GM18861 (cell line): ENCODE measurements around the gene EEF1A1.
"Not testable (repeated sequence)": the region's sequence is repeated elsewhere in the genome, so short reads cannot be mapped to it uniquely, and the experiment has no call there.

ENCODE experiments used
- ATAC-seq: cut with Tn5 transposase; IDR thresholded peaks from one replicate; pipeline ENCODE4 v1.9.1; 2021; ENCODE audit not compliant: unreplicated experiment

The EEF1A1 gene

DNA sequence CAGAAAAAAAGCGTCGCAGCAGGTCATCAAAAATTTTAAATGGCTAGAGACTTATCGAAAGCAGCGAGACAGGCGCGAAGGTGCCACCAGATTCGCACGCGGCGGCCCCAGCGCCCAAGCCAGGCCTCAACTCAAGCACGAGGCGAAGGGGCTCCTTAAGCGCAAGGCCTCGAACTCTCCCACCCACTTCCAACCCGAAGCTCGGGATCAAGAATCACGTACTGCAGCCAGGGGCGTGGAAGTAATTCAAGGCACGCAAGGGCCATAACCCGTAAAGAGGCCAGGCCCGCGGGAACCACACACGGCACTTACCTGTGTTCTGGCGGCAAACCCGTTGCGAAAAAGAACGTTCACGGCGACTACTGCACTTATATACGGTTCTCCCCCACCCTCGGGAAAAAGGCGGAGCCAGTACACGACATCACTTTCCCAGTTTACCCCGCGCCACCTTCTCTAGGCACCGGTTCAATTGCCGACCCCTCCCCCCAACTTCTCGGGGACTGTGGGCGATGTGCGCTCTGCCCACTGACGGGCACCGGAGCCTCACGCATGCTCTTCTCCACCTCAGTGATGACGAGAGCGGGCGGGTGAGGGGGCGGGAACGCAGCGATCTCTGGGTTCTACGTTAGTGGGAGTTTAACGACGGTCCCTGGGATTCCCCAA is at the start of gene EEF1A1:
TSS of gene EEF1A1 (minus strand) at position 345 of the 663 bp plus-strand sequence. CDS start 1,006 bp downstream, outside the sequence.
- ATAC-seq: peak; percentile 58

DNA sequence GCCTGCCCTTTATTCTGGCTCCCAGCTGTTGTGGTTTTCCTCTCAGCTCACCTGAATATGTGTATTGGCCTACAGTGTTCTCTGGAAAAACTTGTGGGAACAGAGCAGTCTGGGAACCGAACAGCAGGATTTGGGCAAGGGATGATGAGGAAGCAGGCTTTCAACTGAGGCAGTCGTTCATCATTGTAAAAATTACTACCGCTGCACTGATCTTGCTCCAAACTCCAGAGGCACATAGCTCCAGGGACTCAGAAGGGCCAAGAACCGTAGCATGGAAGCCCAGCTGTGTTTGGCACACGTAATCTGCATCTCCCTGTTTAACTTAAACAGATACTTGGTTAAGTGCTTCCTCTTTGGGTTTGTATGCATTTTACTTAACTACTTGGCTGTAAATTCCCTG is 48.3 kb upstream of the EEF1A1 start:
- no peak for ATAC-seq

DNA sequence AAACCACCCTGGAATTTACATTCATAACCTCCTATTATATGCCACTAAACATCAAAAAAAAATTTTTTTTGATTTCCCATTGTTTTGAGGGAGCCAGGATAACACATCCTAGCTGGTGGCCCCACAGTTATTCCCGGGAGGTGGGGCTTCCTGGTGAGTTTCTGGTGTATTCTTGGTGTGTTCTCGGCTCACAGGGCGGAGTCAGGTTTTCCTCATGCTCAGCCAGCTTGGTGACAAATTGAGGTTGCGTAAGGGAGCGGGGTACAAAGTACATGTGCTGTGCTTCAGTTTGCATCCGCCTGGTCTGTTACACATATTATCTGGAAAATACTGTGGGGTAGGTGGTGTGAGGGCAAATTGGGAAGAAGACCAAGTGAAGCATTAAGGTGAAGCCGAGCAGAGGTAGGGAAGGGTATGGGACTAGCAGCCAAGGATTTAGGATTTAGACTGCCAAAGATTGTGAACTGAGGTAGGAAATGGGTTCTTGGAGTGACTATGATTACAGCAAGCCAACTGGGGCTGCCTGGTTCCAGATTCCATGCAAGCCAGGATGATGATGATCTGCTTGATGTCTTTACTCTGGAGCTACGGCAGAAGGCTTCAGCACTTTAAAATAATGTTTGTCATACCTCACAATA is 46.2 kb upstream of the EEF1A1 start:
- ATAC-seq: no peak

DNA sequence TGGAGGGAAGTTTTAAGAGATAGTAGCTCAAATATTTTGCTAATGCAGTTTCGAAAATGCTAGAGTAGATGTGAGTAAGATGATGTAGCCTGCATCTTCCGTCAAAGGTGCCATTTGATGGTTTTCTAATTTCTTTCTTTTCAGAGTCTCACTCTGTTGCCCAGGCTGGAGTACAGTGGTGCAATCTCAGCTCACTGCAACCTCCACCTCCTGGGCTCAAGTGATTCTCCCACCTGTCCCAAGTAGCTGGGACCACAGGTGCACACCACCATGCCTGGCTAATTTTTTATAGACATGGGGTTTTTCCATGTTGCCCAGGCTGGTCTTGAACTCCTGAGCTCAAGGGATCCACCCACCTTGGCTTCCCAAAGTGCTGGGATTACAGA is 45.6 kb upstream of the EEF1A1 start:
- not testable (repeated sequence) for ATAC-seq

DNA sequence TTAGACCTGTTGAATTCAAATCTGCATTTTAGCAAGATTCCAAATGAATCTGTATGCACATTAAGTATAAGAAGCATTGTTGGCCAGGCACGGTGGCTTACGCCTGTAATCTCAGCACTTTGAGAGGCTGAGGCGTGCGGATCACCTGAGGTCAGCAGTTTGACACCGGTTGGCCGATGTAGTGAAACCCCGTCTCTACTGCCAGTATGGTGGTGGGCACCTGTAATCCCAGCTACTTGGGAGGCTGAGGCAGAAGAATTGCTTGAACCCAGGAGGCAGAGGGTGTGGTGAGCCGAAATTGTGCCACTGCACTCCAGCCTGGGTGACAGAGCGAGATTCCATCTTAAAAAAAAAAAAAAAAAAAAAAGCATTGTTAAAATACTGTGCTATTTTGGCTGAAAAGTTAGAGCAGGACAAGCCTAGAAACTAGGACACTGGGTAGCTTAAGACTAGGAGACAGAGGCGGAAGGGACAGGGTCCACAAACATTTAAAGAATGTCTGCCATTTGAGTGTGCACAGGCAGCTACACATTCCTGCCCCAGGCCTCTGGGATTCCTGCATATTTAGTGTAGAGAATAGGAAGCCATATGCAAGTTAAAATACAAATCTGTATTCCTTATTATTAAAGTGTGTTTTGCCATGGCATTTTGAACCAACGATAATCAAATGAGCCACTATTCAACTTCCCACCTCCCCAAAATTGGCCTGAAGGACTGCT is 45.1 kb upstream of the EEF1A1 start:
- no peak for ATAC-seq

DNA sequence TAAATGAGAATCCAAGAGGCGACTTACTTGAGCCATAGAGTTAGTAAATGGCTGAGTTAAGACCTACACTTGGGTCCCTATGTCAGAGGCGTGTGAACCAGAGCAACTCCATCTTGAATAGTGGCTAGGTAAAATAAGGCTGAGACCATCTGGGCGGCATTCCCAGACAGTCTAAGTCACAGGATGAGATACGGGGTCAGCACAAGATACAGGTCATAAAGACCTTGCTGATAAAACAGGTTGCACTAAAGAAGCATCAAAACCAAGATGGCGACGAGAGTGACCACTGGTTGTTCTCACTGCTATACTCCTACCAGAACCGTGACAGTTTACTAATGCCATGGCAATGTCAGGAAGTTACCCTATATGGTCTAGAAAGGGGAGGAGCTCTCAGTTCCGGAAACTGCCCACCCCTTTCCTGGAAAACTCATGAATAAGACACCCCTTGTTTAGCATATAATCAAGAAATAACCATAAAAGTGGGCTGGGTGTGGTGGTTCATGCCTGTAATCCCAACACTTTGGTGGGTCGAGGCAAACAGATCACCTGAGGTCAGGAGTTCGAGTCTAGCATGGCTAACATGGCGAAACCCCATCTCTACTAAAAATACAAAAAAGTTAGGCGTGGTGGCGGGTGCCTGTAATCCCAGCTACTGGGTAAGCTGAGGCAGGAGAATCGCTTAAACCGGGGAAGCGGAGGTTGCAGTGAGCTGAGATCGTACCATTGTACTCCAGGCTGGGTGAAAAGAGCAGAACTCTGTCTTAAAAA is 43.9 kb upstream of the EEF1A1 start:
- no peak for ATAC-seq

DNA sequence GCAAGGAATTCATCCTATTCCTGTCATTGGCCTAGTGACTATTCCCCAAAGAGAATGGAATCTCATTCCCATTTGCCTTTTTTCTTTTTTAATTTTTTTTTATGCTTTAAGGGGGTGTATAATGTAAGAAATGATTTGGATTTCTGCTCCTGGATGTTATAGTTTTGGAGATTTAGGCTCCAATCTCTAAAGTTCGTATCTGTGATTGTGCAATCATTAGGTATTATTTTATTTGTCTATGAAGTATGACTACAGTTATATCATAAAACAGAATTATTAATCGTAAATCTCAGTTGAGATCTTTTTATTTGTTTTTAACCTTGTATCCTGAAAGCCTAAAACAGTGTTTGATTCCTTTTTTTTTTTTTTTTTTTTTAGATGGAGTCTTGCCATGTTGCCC is 41.7 kb upstream of the EEF1A1 start:
- no peak for ATAC-seq

DNA sequence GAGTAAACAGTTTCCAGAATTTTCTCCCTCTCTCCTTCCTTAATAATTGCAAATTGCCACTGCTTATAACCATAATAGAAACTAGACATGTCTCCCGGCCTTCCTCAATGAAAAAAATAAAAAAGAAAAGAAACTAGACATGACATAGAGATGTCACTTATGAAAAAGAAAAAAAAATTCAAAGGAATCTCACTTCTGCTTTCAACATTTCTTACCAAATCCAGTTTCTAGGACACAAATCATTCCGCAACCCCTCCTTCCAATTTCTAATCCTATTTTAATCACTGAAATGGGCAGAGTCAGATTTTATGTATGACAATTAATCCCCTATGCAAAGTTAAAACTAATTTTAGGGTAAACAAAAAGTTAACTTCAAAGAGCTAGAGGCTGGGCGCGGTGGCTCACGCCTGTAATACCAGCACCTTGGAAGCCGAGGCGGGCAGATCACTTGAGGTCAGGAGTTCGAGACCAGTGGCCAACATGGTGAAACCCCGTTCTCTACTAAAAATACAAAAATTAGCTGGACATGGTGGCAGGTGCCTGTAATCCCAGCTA is 40.1 kb upstream of the EEF1A1 start:
- no peak for ATAC-seq

DNA sequence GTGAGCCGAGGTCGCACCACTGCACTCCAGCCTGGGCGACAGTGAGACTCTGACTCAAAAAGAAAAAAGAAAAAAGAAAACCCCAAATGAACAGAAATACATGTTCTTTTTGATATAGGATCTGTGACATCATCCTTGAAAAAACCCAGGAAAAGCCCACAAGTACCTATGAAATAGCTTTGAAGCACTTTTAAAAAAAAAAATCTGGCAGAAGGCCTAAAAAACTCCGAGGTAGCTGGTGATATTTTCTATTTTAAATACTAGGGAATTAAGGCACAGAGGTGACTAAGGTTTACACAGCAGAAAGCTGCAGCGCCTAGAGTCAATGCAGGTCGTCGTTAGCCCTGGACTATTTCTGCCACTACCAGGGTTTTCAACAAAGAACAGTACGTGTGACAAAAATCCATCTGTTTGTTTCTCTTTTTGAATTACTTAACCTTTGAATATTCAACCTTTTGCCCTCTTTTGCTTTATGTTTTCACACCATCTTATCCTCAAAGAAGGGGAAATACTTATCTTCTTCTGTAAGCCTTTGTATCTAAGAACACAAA is 39.4 kb upstream of the EEF1A1 start:
- ATAC-seq: no peak

DNA sequence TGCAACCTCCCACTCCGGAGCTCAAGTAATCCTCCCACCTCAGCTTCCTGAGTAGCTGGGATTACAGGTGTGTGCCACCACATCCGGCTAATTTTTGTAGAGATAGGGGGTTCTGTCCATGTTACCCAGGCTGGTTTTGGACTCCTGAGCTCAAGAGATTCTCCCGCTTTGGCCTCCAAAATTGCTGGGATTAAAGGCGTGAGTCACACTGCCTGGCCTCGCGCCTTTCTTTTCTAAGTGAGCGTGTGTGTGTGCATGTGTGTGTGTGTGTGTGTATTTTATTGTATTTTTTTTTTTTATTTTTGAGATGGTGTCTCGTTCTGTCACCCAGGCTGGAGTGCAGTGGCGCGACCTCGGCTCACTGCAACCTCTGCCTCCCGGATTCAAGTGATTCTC is 38.6 kb upstream of the EEF1A1 start:
- not testable (repeated sequence) for ATAC-seq

DNA sequence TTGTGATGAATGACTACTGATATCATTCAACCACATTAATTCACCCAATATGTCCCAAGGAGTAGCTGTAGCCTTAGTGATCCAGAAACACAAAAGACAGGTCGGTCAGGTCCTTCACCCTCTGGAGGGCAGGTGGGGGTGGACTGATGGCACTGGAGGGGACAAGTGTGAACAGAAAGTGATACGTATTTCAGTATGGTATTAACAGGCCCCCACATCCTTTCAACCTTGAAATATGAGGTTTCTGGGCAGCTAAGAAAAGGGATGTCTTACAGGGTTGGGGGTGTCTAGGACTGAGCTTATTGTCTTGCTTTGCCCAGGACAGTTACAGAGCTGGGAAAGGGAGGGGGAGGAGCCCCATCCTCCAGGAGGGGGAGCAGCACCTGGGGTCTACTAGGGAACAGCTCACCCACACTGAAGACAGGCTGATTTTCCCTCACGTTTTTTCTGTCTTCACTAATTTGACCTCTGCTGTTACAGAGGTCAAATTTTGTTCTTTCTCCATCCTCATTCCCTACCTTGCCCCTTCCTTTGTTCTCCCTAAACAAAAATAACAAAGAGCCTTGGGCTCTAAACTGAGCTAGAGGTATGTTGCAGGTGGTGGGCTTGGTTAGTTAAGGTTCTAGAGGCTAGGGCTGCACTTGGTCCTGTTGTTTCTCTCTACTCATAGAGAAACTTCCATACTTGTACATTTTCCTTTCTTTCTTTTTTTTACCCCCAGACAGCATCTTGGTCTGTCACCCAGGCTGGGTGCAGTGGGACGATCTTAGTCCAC is 38.0 kb upstream of the EEF1A1 start:
- peak; percentile 71 for ATAC-seq

DNA sequence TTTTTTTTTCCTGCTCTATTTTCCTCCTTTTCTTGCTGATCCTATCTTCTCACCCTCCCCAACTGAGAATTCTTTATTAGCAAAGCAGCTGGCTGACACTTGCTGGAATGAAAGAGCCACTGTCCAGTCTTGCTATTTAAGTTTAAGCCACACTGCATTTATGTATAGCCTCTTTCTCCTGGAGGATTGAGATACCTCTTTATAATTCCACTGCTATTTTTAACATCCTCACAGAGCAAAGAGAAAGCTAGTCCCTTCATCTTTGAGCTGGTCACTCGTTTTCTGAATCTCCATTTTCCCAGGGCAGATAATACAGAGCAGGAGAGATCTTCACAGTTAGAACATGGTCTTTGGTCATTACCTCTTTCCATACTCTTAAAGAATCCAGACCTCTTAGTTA is 36.0 kb upstream of the EEF1A1 start:
- ATAC-seq: no peak

DNA sequence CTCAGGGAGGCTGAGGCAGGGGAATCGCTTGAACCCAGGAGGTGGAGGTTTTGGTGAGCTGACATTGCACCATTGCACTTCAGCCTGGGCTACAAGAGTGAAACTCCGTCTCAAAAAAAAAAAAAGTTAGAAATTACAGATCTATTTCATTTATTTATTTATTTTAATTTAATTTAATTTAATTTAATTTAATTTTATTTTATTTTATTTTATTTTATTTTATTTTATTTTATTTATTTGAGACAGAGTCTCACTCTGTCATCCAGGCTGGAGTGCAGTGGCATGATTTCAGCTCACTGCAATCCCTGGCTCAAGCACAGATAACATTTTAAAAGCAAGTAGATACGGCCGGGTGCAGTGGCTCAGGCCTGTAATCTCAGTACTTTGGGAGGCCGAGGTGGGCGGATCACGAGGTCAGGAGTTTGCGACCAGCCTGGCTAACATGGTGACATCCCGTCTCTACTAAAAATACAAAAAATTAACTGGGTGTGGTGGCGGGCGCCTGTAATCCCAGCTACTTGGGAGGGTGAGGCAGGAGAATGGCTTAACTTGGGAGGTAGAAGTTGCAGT is 34.6 kb upstream of the EEF1A1 start:
- ATAC-seq: not testable (repeated sequence)

DNA sequence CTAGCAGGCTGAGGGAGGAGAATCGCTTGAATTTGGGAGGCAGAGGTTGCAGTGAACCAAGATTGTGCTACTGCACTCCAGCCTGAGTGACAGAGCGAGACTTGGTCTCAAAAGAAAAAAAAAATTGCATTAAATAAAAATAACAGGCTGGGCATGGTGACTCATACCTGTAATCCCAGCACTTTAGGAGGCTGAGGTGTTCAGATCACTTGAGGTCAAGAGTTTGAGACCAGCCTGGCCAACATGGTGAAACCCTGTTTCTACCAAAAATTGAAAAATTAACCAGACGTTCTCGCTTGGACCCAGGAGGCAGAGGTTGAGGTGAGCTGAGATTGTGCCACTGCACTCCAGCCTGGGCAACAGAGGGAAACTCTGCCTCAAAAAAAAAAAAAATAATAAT is 30.3 kb upstream of the EEF1A1 start:
- ATAC-seq: not testable (repeated sequence)

DNA sequence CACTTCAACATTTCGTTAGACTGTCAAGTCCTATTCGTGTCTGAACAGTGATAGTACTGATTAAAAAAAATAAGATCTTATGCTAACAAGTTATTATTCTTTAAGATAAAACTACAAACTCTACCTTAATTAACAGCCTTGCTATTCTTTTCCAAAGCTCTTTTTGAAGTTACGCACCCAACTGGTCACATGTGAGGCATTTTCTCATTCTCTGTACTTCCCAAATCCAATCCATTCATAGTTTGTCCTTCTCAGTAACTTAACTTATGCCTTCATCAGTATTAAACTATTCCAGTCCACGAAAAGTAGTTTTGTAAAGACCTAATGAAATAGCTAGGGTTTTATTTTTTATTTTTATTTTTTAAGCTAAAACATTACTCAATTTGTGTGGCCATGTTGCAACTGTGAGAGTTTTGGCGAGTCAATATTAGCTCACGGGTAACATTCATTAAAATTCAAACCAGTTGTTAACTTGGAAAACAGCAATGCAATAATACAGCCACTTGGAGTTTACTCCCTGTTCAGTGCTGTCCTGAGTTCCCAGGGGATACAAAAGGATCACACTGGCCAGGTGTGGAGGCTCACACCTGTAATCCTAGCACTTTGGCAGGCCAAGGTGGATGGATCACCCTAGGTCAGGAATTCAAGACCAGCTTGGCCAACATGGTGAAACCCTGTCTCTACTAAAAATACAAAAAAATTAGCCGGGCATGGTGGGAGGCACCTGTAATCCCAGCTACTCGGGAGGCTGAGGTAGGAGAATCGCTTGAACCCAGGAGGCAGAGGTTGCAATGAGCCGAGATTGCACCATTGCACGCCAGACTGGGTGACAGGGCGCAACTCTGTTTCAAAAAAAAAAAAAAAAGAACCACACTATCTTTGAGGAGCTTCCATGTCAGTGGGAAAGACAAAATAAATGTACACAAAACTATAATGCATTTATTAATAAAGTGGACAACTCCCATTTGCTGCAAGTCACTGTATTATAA is 27.9 kb upstream of the EEF1A1 start:
- ATAC-seq: no peak

DNA sequence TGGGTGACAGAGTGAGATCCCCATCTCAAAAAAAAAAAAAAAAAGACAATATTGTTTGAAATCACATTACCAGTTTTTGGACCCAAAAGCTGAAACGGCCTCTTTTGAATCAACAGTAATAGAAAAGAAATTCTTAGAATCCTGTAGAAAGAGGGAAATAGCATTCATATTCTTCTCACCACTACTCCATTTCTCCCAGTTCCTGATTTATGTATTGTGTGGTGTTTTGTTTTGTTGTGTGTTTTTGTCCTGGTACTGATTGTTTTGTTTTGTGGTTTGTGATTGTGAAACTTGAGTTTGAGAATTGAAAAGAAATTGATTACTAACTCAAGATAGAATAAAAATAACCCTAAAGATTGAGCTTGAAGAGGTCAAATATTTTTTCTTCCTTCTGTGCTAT is 26.2 kb upstream of the EEF1A1 start:
- ATAC-seq: no peak

DNA sequence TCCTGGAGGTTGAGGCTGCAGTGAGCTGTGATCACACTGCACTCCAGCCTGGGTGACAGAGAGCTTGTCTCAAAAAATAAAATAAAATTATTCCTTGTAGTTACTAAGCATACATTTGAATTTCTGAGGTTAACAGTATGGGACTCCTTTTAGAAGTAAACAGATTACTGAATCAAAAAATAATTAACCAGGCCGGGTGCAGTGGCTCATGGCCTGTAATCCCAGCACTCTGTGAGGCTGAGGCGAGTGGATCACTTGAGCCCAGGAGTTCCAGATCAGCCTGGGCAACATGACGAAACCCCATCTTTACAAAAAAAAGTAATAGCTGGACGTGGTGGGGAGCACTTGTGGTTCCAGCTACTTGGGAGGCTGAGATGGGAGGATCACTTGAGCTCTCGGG is 22.1 kb upstream of the EEF1A1 start:
- ATAC-seq: no peak

DNA sequence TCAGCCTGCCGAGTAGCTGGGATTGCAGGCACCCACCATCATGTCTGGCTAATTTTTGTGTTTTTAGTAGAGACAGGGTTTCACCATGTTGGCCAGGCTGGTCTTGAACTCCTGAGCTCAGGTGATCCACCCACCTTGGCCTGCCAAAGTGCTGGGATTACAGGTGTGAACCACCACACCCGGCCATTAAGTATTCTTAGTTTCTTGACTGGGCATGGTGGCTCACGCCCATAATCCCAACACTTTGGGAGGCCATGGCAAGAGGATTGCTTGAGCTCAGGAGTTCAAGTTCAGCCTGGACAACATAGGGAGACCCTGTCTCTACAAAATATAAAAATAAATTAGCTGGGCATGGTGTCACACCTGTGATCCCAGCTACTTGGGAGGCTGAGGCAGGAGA is 21.6 kb upstream of the EEF1A1 start:
- not testable (repeated sequence) for ATAC-seq
